Endodermal cell (in vitro differentiated cells): ENCODE measurements around the gene ZNF626. TPM values are rescaled to one million over a fixed set of nuclear protein-coding genes. Genes with fewer than 3 reads are reported as not detected.
A peak's percentile ranks its signal among the peaks of the same experiment; 100 is the strongest.

ENCODE experiments used
- DNase-seq: peaks from one replicate; pipeline ENCODE4 v3.0.0-alpha.2; 2017
- H3K27ac ChIP-seq: 2 replicates; pipeline ENCODE4 v1.5.1; 2013; ENCODE audit warnings: mild to moderate bottlenecking, low read depth, low read length, moderate library complexity
- H3K27me3 ChIP-seq: 2 replicates; pipeline ENCODE4 v1.6.1; 2013; ENCODE audit warnings: mild to moderate bottlenecking, low read length, moderate library complexity; ENCODE audit not compliant: insufficient read depth, control insufficient read depth, poor library complexity, severe bottlenecking
- H3K36me3 ChIP-seq: 2 replicates; pipeline ENCODE4 v1.7.0; 2013; ENCODE audit warnings: mild to moderate bottlenecking, low read length, moderate library complexity; ENCODE audit not compliant: control insufficient read depth, insufficient read depth
- H3K4me1 ChIP-seq: one replicate; pipeline ENCODE4 v1.7.0; 2013; ENCODE audit warnings: low read length; ENCODE audit not compliant: control insufficient read depth, insufficient read depth
- H3K4me3 ChIP-seq: 2 replicates; pipeline ENCODE4 v1.5.1; 2013; ENCODE audit warnings: mild to moderate bottlenecking, low read length, moderate library complexity
- H3K9ac ChIP-seq: 2 replicates; pipeline ENCODE4 v1.6.1; 2013; ENCODE audit warnings: mild to moderate bottlenecking, low read length, moderate library complexity; ENCODE audit not compliant: poor library complexity, severe bottlenecking; ENCODE audit errors: extremely low read depth
- H3K9me3 ChIP-seq: 2 replicates; pipeline ENCODE4 v1.6.1; 2013; ENCODE audit warnings: mild to moderate bottlenecking, low read length, moderate library complexity; ENCODE audit not compliant: control insufficient read depth
- H3K27ac Mint-ChIP-seq: 2 replicates; pipeline ENCODE4 v1.8.0; 2020; ENCODE audit warnings: mixed read lengths
- H3K27me3 Mint-ChIP-seq: 2 replicates; pipeline ENCODE4 v1.8.0; 2021; ENCODE audit warnings: mild to moderate bottlenecking, mixed read lengths; ENCODE audit not compliant: insufficient read depth
- H3K36me3 Mint-ChIP-seq: 2 replicates; pipeline ENCODE4 v1.8.0; 2020; ENCODE audit warnings: low read depth, mixed read lengths
- H3K4me1 Mint-ChIP-seq: 2 replicates; pipeline ENCODE4 v1.8.0; 2020; ENCODE audit warnings: mixed read lengths
- H3K4me3 Mint-ChIP-seq: 2 replicates; pipeline ENCODE4 v1.8.0; 2020; ENCODE audit warnings: mild to moderate bottlenecking, moderate library complexity, mixed read lengths
- H3K9me3 Mint-ChIP-seq: 2 replicates; pipeline ENCODE4 v1.8.0; 2020; ENCODE audit warnings: mild to moderate bottlenecking, mixed read lengths
- WGBS, 2 experiments: methylation state at CpG; one replicate each; pipeline versions ENCODE4 v1.1.5 to v1.1.7; 2013; ENCODE audit warnings: missing lambda C conversion rate in 2 of 2, mixed read lengths in 1 of 2; ENCODE audit not compliant: insufficient coverage in 1 of 2, insufficient read length in 1 of 2; 5-methylcytosine and 5-hydroxymethylcytosine counted together
- total RNA-seq, 2 donors: library from RNA; stranded (reverse); fragmentation: NEBNext Ultra II Directional in 1 of 2; extraction: Animal tissue kit (Norgen Biotek cat#: 25700) in 1 of 2; gene quantifications; 2 replicates in 1 of 2; 3 replicates in 1 of 2; pipeline ENCODE4 v1.2.1, GENCODE V29; 2021
- TF ChIP-seq, protein P1 (sequence below): fragments of 200-600 bp; sonication (generic); conservative IDR thresholded peaks from 2 replicates; pipeline ENCODE4 v1.5.0; 2021; ENCODE audit warnings: antibody characterized with exemption, mild to moderate bottlenecking

ZNF626 gene
- total RNA-seq, 2 donors from 2014 or later, result 29.6 to 40.5 TPM

DNA sequence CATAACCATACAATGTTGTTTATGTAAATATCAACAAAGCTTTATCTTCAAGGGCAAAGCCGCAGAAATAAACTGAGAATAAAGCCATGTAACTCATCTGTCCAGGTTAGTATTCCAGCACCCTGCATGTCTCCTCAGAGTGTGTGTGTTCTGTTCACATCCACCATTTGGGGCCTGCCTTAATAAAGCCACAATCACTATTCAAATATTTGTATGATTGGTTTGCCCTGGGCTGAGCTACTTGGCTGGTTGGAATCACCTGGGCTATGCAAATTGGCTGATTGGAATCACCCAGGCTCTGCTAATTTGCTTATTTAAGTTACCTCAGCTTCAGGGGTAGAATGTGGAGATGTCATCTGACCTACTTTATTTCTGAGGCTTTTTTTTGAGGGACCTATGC lies 53.4 kb downstream of the ZNF626 start:
- H3K27me3 ChIP-seq, result no peaks in the 10 kb centered on the region
- TF ChIP-seq, protein P1, sequence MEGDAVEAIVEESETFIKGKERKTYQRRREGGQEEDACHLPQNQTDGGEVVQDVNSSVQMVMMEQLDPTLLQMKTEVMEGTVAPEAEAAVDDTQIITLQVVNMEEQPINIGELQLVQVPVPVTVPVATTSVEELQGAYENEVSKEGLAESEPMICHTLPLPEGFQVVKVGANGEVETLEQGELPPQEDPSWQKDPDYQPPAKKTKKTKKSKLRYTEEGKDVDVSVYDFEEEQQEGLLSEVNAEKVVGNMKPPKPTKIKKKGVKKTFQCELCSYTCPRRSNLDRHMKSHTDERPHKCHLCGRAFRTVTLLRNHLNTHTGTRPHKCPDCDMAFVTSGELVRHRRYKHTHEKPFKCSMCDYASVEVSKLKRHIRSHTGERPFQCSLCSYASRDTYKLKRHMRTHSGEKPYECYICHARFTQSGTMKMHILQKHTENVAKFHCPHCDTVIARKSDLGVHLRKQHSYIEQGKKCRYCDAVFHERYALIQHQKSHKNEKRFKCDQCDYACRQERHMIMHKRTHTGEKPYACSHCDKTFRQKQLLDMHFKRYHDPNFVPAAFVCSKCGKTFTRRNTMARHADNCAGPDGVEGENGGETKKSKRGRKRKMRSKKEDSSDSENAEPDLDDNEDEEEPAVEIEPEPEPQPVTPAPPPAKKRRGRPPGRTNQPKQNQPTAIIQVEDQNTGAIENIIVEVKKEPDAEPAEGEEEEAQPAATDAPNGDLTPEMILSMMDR, result no peak
- no peak overlapping the region for H3K9ac ChIP-seq
- Mint-ChIP-seq H3K27me3 (no peaks in the 10 kb centered on the region), H3K4me3 (no peak overlapping the region), H3K27ac (no peak overlapping the region), H3K36me3 (no peaks in the 10 kb centered on the region), H3K9me3 (peaks cover 20% of the 10 kb centered on the region), H3K4me1 (no peaks in the 10 kb centered on the region)
- no peaks in the 10 kb centered on the region for H3K36me3 ChIP-seq
- H3K9me3 ChIP-seq, result peaks cover 43% of the 10 kb centered on the region
- WGBS, 2 experiments, result 80 to 100% methylated on average over 1 of the region's 1 CpG
- H3K4me3 ChIP-seq, result peak overlapping the region; percentile 8
- no peak overlapping the region for H3K27ac ChIP-seq
- no peak for DNase-seq
- H3K4me1 ChIP-seq, result no peaks in the 10 kb centered on the region

Other genes starting within 250 kb of the ZNF626 start
- gene ZNF737, start 95.8 kb downstream of the ZNF626 start, total RNA-seq, result 10 to 100 TPM; 42.6 to 56.1 TPM
- 10 to 100 TPM; 42.6 to 48.9 TPM for gene ZNF66, start 114.7 kb upstream of the ZNF626 start, total RNA-seq